SK-N-SH (cell line): ENCODE measurements around the gene LOXHD1. TPM values are rescaled to one million over a fixed set of nuclear protein-coding genes. Genes with fewer than 3 reads are reported as not detected.

Experiments used
- CTCF ChIA-PET: fragments of 300-600, 350-600 bp; formaldehyde crosslinking; extraction: SDS; loops from one replicate; lab custom pipeline; 2021; lab: Yijun Ruan, JAX
- POLR2A ChIA-PET: fragments of 350-600 bp; sonication (Branson Sonifier 250); formaldehyde crosslinking; extraction: SDS; loops from one replicate; lab custom pipeline; 2020; ENCODE audit warnings: antibody characterized with exemption, inconsistent platforms; lab: Yijun Ruan, JAX
- DNase-seq: peaks from one replicate; pipeline ENCODE4 v3.0.0; 2012
- H2AFZ ChIP-seq: fragments of 200-600 bp; sonication (generic); 2 replicates; pipeline ENCODE4 v1.8.1; 2016; ENCODE audit warnings: antibody characterized with exemption, mild to moderate bottlenecking, low read depth
- H3F3A ChIP-seq: fragments of 200-600 bp; sonication (generic); replicated peaks from 2 replicates; pipeline ENCODE3; 2016; ENCODE audit warnings: antibody characterized with exemption, mild to moderate bottlenecking; ENCODE audit not compliant: insufficient read depth
- H3K27ac ChIP-seq, 2 experiments: fragments of 200-500 bp in 1 of 2; fragments of 200-600 bp in 1 of 2; sonication (Bioruptor generic) in 1 of 2; sonication (generic), shearing (Covaris generic) in 1 of 2; 2 replicates each; pipeline versions ENCODE4 v1.5.1 to v1.6.1; 2014 to 2016; ENCODE audit warnings: low read depth in 2 of 2, inconsistent platforms in 1 of 2, low read length in 1 of 2, mild to moderate bottlenecking in 1 of 2, mixed read lengths in 1 of 2
- H3K27me3 ChIP-seq: fragments of 200-600 bp; sonication (generic), shearing (Covaris generic); 2 replicates; pipeline ENCODE4 v1.6.1; 2016; ENCODE audit warnings: mixed run types; ENCODE audit not compliant: insufficient read depth
- H3K36me3 ChIP-seq, 2 experiments: fragments of 200-500 bp in 1 of 2; fragments of 200-600 bp in 1 of 2; sonication (Bioruptor generic) in 1 of 2; sonication (generic) in 1 of 2; replicated peaks in 1 of 2; 2 replicates each; pipeline versions ENCODE3 to v1.5.1; 2014 to 2016; ENCODE audit warnings: low read length in 1 of 2, mild to moderate bottlenecking in 1 of 2; ENCODE audit not compliant: insufficient read depth in 2 of 2, control insufficient read depth in 1 of 2
- H3K4me1 ChIP-seq, 2 experiments: fragments of 200-500 bp in 1 of 2; fragments of 200-600 bp in 1 of 2; sonication (Bioruptor generic) in 1 of 2; sonication (generic), shearing (Covaris generic) in 1 of 2; 2 replicates each; pipeline versions ENCODE4 v1.5.1 to v1.6.1; 2014 to 2016; ENCODE audit warnings: low read depth in 1 of 2, low read length in 1 of 2, mixed run types in 1 of 2; ENCODE audit not compliant: insufficient read depth in 2 of 2, control insufficient read depth in 1 of 2
- H3K4me2 ChIP-seq: fragments of 200-600 bp; sonication (generic), shearing (Covaris generic); 2 replicates; pipeline ENCODE4 v1.6.1; 2017; ENCODE audit warnings: mixed run types
- H3K4me3 ChIP-seq, 2 experiments: fragments of 200-500 bp in 1 of 2; fragments of 200-600 bp in 1 of 2; sonication (Bioruptor generic) in 1 of 2; sonication (generic), shearing (Covaris generic) in 1 of 2; 2 replicates each; pipeline versions ENCODE4 v1.5.1 to v1.8.1; 2014 to 2016; ENCODE audit warnings: low read depth in 2 of 2, inconsistent platforms in 1 of 2, low read length in 1 of 2, mild to moderate bottlenecking in 1 of 2, mixed read lengths in 1 of 2, moderate library complexity in 1 of 2
- H3K79me2 ChIP-seq: fragments of 200-600 bp; sonication (generic); 2 replicates; pipeline ENCODE4 v1.8.1; 2017; ENCODE audit warnings: mild to moderate bottlenecking; ENCODE audit not compliant: insufficient read depth
- H3K9ac ChIP-seq: fragments of 200-600 bp; sonication (generic); 2 replicates; pipeline ENCODE4 v1.6.1; 2017; ENCODE audit warnings: mixed run types
- H3K9me2 ChIP-seq: fragments of 200-600 bp; sonication (generic); 2 replicates; pipeline ENCODE4 v1.6.1; 2017; ENCODE audit warnings: mixed run types
- H3K9me3 ChIP-seq: fragments of 200-600 bp; sonication (generic); 2 replicates; pipeline ENCODE4 v1.6.1; 2017; ENCODE audit warnings: mixed run types, mild to moderate bottlenecking, moderate library complexity
- H4K20me1 ChIP-seq: fragments of 200-600 bp; sonication (generic); 2 replicates; pipeline ENCODE4 v1.6.1; 2017; ENCODE audit warnings: mild to moderate bottlenecking, mixed run types; ENCODE audit not compliant: insufficient read depth
- CHD2 ChIP-seq: fragments of 150-350 bp; IDR thresholded peaks from 2 replicates; pipeline ENCODE4 v1.6.1; 2018; ENCODE audit warnings: low read length; ENCODE audit not compliant: partially characterized antibody
- ELF1 ChIP-seq: IDR thresholded peaks from 2 replicates; pipeline ENCODE4 v1.4.0; 2012
- EP300 ChIP-seq, 2 experiments: IDR thresholded peaks; 2 replicates each; pipeline versions ENCODE4 v1.4.0 to v1.6.1; 2012; ENCODE audit warnings: borderline replicate concordance in 1 of 2, low read depth in 1 of 2, low read length in 1 of 2
- EZH2phosphoT487 ChIP-seq: fragments of 200-600 bp; sonication (generic); IDR thresholded peaks from 2 replicates; pipeline ENCODE4 v1.6.1; 2017; ENCODE audit warnings: low read depth, mixed run types, mild to moderate bottlenecking, antibody characterized with exemption, moderate library complexity, borderline replicate concordance
- FOSL2 ChIP-seq: IDR thresholded peaks from 2 replicates; pipeline ENCODE4 v1.4.0; 2012; ENCODE audit warnings: low read depth, mild to moderate bottlenecking, moderate library complexity, borderline replicate concordance
- FOXJ3 ChIP-seq: sonication (generic); formaldehyde crosslinking; IDR thresholded peaks from 2 replicates; pipeline ENCODE4 v1.5.1; 2020; ENCODE audit warnings: mild to moderate bottlenecking, missing genetic modification reagents
- RAD21 ChIP-seq: IDR thresholded peaks from 2 replicates; pipeline ENCODE4 v1.6.1; 2012; ENCODE audit warnings: mild to moderate bottlenecking, low read length
- RFX5 ChIP-seq: IDR thresholded peaks from 2 replicates; pipeline ENCODE4 v1.6.1; 2012; ENCODE audit warnings: mild to moderate bottlenecking, improper control_type of control experiment, low read length
- RXRA ChIP-seq: IDR thresholded peaks from 2 replicates; pipeline ENCODE4 v1.4.0; 2012; ENCODE audit warnings: low read depth, mild to moderate bottlenecking, borderline replicate concordance
- SIN3A ChIP-seq: IDR thresholded peaks from 2 replicates; pipeline ENCODE4 v1.6.1; 2012; ENCODE audit warnings: low read depth, mild to moderate bottlenecking, low read length, moderate library complexity, borderline replicate concordance
- TAF1 ChIP-seq: IDR thresholded peaks from 2 replicates; pipeline ENCODE4 v1.6.1; 2012; ENCODE audit warnings: low read depth, mild to moderate bottlenecking, low read length, moderate library complexity, borderline replicate concordance
- TCF12 ChIP-seq: IDR thresholded peaks from 2 replicates; pipeline ENCODE4 v1.4.0; 2012
- polyA plus RNA-seq, 3 experiments: library from polyadenylated mRNA; depleted of rRNA; stranded (reverse); fragments of >200 nt; gene quantifications; 2 replicates each; pipeline ENCODE4 v1.2.3, GENCODE V29; 2012
- TF ChIP-seq, protein P1 (sequence below): IDR thresholded peaks from 2 replicates; pipeline ENCODE4 v1.6.1; 2012; ENCODE audit warnings: mild to moderate bottlenecking, low read depth, low read length, moderate library complexity
- TF ChIP-seq, protein P2 (sequence below): fragments of 150-350 bp; IDR thresholded peaks from 2 replicates; pipeline ENCODE4 v1.6.1; 2016; ENCODE audit warnings: mild to moderate bottlenecking, low read depth, low read length
- TF ChIP-seq, protein P3 (sequence below): IDR thresholded peaks from 2 replicates; pipeline ENCODE4 v1.4.0; 2012; ENCODE audit warnings: low read depth, borderline replicate concordance
- TF ChIP-seq, protein P4 (sequence below): fragments of 200-600 bp; sonication (generic); IDR thresholded peaks from 2 replicates; pipeline ENCODE4 v1.6.1; 2017; ENCODE audit warnings: antibody characterized with exemption, mild to moderate bottlenecking, moderate library complexity

Gene LOXHD1
- polyA plus RNA-seq, 1 of the 3 experiments (the other 2 are of a cell fraction): not detected

DNA sequence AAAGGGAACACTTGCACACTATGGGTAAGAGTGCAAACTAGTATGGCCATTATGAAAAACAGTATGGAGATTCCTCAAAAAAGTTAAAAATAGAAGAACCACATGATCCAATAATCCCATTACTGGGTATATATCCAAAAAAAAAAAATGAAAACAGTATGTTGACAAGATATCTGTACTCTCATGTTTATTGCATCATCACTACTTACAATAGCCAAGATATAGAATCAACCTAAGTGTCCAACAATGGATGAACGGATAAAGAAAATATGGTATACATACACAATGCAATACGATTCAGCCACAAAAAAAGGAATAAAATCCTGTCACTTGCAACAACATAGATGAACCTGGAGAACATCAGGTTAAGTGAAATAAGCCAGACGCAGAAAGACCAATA lies 73.3 kb downstream of the LOXHD1 start (continued):
- TF ChIP-seq, protein P1, sequence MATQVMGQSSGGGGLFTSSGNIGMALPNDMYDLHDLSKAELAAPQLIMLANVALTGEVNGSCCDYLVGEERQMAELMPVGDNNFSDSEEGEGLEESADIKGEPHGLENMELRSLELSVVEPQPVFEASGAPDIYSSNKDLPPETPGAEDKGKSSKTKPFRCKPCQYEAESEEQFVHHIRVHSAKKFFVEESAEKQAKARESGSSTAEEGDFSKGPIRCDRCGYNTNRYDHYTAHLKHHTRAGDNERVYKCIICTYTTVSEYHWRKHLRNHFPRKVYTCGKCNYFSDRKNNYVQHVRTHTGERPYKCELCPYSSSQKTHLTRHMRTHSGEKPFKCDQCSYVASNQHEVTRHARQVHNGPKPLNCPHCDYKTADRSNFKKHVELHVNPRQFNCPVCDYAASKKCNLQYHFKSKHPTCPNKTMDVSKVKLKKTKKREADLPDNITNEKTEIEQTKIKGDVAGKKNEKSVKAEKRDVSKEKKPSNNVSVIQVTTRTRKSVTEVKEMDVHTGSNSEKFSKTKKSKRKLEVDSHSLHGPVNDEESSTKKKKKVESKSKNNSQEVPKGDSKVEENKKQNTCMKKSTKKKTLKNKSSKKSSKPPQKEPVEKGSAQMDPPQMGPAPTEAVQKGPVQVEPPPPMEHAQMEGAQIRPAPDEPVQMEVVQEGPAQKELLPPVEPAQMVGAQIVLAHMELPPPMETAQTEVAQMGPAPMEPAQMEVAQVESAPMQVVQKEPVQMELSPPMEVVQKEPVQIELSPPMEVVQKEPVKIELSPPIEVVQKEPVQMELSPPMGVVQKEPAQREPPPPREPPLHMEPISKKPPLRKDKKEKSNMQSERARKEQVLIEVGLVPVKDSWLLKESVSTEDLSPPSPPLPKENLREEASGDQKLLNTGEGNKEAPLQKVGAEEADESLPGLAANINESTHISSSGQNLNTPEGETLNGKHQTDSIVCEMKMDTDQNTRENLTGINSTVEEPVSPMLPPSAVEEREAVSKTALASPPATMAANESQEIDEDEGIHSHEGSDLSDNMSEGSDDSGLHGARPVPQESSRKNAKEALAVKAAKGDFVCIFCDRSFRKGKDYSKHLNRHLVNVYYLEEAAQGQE: no peak
- no peak for TF ChIP-seq RXRA

DNA sequence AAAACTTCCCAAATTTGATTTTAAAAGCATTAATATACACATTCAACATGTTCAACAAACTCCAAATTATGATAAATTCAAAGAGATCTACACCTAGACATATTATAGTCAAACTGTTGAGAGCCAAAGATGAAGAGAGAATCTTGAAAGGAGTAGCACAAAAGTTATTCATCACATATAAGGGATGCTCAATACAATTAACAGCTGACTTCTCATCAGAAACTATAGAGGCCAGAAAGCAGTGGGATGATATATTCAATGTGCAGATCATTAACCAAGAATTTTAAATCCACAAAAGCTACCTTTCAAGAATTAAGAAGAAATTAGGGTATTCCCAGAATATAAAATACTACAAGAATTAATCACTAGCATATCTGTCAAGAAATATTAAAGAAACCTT lies 75.4 kb downstream of the LOXHD1 start:
- TF ChIP-seq, protein P2, sequence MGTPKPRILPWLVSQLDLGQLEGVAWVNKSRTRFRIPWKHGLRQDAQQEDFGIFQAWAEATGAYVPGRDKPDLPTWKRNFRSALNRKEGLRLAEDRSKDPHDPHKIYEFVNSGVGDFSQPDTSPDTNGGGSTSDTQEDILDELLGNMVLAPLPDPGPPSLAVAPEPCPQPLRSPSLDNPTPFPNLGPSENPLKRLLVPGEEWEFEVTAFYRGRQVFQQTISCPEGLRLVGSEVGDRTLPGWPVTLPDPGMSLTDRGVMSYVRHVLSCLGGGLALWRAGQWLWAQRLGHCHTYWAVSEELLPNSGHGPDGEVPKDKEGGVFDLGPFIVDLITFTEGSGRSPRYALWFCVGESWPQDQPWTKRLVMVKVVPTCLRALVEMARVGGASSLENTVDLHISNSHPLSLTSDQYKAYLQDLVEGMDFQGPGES: no peak
- no peak for TF ChIP-seq EP300 (IDR thresholded peaks at IDR 0.05; ENCODE audit: borderline replicate concordance in 1 of 2, low read depth in 1 of 2, low read length in 1 of 2)
- TF ChIP-seq SIN3A: no peak
- TF ChIP-seq, protein P3, sequence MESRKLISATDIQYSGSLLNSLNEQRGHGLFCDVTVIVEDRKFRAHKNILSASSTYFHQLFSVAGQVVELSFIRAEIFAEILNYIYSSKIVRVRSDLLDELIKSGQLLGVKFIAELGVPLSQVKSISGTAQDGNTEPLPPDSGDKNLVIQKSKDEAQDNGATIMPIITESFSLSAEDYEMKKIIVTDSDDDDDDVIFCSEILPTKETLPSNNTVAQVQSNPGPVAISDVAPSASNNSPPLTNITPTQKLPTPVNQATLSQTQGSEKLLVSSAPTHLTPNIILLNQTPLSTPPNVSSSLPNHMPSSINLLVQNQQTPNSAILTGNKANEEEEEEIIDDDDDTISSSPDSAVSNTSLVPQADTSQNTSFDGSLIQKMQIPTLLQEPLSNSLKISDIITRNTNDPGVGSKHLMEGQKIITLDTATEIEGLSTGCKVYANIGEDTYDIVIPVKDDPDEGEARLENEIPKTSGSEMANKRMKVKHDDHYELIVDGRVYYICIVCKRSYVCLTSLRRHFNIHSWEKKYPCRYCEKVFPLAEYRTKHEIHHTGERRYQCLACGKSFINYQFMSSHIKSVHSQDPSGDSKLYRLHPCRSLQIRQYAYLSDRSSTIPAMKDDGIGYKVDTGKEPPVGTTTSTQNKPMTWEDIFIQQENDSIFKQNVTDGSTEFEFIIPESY: no peak
- TF ChIP-seq, protein P4, sequence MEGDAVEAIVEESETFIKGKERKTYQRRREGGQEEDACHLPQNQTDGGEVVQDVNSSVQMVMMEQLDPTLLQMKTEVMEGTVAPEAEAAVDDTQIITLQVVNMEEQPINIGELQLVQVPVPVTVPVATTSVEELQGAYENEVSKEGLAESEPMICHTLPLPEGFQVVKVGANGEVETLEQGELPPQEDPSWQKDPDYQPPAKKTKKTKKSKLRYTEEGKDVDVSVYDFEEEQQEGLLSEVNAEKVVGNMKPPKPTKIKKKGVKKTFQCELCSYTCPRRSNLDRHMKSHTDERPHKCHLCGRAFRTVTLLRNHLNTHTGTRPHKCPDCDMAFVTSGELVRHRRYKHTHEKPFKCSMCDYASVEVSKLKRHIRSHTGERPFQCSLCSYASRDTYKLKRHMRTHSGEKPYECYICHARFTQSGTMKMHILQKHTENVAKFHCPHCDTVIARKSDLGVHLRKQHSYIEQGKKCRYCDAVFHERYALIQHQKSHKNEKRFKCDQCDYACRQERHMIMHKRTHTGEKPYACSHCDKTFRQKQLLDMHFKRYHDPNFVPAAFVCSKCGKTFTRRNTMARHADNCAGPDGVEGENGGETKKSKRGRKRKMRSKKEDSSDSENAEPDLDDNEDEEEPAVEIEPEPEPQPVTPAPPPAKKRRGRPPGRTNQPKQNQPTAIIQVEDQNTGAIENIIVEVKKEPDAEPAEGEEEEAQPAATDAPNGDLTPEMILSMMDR: no peak
- no peak for TF ChIP-seq ELF1
- no peak for TF ChIP-seq RAD21
- no peak for TF ChIP-seq FOSL2
- no peak for TF ChIP-seq TCF12
- no peak for TF ChIP-seq RFX5
- TF ChIP-seq CHD2: no peak
- TF ChIP-seq RXRA: no peak
- TF ChIP-seq FOXJ3 (CRISPR knock-in tag): no peak
- TF ChIP-seq TAF1: no peak
- TF ChIP-seq EZH2phosphoT487: no peak
- TF ChIP-seq, protein P1: no peak
- TF ChIP-seq, all 33 proteins: peak for 0
- H3K9me3 ChIP-seq: peaks cover 4% of the 10 kb centered on the region; the same call in 1 of the 2 replicates
- no peaks in the 10 kb centered on the region for H4K20me1 ChIP-seq
- CTCF ChIA-PET: no interaction called here
- no peaks in the 10 kb centered on the region for H3K36me3 ChIP-seq
- no peak overlapping the region for H3K4me3 ChIP-seq
- DNase-seq: no peak
- no peaks in the 10 kb centered on the region for H3K4me1 ChIP-seq
- no peak overlapping the region for H3K4me2 ChIP-seq
- POLR2A ChIA-PET: no interaction called here
- H3K79me2 ChIP-seq: no peaks in the 10 kb centered on the region
- no peak overlapping the region for H3K27ac ChIP-seq
- no peak overlapping the region for H2AFZ ChIP-seq
- H3K27me3 ChIP-seq: no peaks in the 10 kb centered on the region
- no peaks in the 10 kb centered on the region for H3K9me2 ChIP-seq
- H3K9ac ChIP-seq: no peak overlapping the region
- no peaks in the 10 kb centered on the region for H3F3A ChIP-seq
